Activated CD8-positive, alpha-beta memory T cell treated with anti-CD3 and anti-CD28 coated beads, Interleukin-2, amount 10 ng/mL, durations not matched to agents 7 days and 5 days (primary cell): ENCODE data around the gene TPRN. TPM values are rescaled to one million over a fixed set of nuclear protein-coding genes. Genes with fewer than 3 reads are reported as not detected.

Source experiments
- ATAC-seq: fragments of 150-1000 bp; cut with Tn5 transposase; one replicate; pipeline ENCODE4 v1.10.0; 2021; ENCODE audit warnings: moderate library complexity
- CTCF ChIA-PET: fragments of 350-600 bp; sonication (Branson Sonifier 250); formaldehyde crosslinking; loops from one replicate; lab custom pipeline; 2021; ENCODE audit warnings: antibody characterized with exemption; lab: Charles Lee
- DNase-seq: peaks from one replicate; pipeline ENCODE4 v3.0.0-alpha.2; 2020
- H3K27ac Mint-ChIP-seq: one replicate; pipeline ENCODE4 v1.8.0; 2021; ENCODE audit warnings: mild to moderate bottlenecking, mixed read lengths
- H3K27me3 Mint-ChIP-seq: one replicate; pipeline ENCODE4 v1.8.0; 2021; ENCODE audit warnings: mixed read lengths
- H3K36me3 Mint-ChIP-seq: one replicate; pipeline ENCODE4 v1.8.0; 2021; ENCODE audit warnings: mild to moderate bottlenecking, mixed read lengths
- H3K4me1 Mint-ChIP-seq: one replicate; pipeline ENCODE4 v1.8.0; 2021; ENCODE audit warnings: mixed read lengths
- H3K4me3 Mint-ChIP-seq: one replicate; pipeline ENCODE4 v1.8.0; 2021; ENCODE audit warnings: mild to moderate bottlenecking, moderate library complexity, mixed read lengths
- H3K9me3 Mint-ChIP-seq: one replicate; pipeline ENCODE4 v1.8.0; 2022; ENCODE audit warnings: low read depth, mixed read lengths
- total RNA-seq, 2 experiments: library from RNA; stranded (reverse); gene quantifications; one replicate each; pipeline ENCODE4 v1.2.3, GENCODE V29; 2021

The TPRN gene
- total RNA-seq, 2 experiments from 2014 or later, result 11.1 to 13.3 TPM

- no peak for DNase-seq
- H3K4me1 Mint-ChIP-seq, result no peaks in the 10 kb centered on the region
- ATAC-seq, result no peak
- CTCF ChIA-PET, result interaction anchor here (1.6 kb wide), 1 partner anchor 11 kb away, joined by 4 read pairs; no protein-coding TSS in a partner anchor
- no peaks in the 10 kb centered on the region for H3K9me3 Mint-ChIP-seq
- peaks cover 34% of the 10 kb centered on the region for H3K27me3 Mint-ChIP-seq
- no peak overlapping the region for H3K27ac Mint-ChIP-seq
- H3K36me3 Mint-ChIP-seq, result no peaks in the 10 kb centered on the region
- no peak overlapping the region for H3K4me3 Mint-ChIP-seq
These were observed 35.2 kb downstream of the TPRN start for GRCh38 chr9:137165250-137165836.

GRCh38 chr9:137164370-137165249 is 35.9 kb downstream of the TPRN start:
- H3K27me3 Mint-ChIP-seq, result peaks cover 35% of the 10 kb centered on the region
- CTCF ChIA-PET, result interaction anchor here (1.6 kb wide), 1 partner anchor 12 kb away, joined by 4 read pairs; no protein-coding TSS in a partner anchor
- no peaks in the 10 kb centered on the region for H3K36me3 Mint-ChIP-seq
- no peaks in the 10 kb centered on the region for H3K9me3 Mint-ChIP-seq
- DNase-seq (no peak), ATAC-seq (no peak)
- no peaks in the 10 kb centered on the region for H3K4me1 Mint-ChIP-seq
- no peak overlapping the region for H3K27ac Mint-ChIP-seq
- H3K4me3 Mint-ChIP-seq, result no peak overlapping the region

GRCh38 chr9:137163805-137164204 is 36.7 kb downstream of the TPRN start:
- H3K27ac Mint-ChIP-seq, result no peak overlapping the region
- H3K4me1 Mint-ChIP-seq, result peaks cover 4% of the 10 kb centered on the region
- no peaks in the 10 kb centered on the region for H3K36me3 Mint-ChIP-seq
- H3K27me3 Mint-ChIP-seq, result peaks cover 40% of the 10 kb centered on the region
- CTCF ChIA-PET, result no interaction called here
- DNase-seq, result no peak
- no peaks in the 10 kb centered on the region for H3K9me3 Mint-ChIP-seq
- ATAC-seq, result no peak
- no peak overlapping the region for H3K4me3 Mint-ChIP-seq

GRCh38 chr9:137163365-137163715 is 37.2 kb downstream of the TPRN start:
- no peak overlapping the region for H3K4me3 Mint-ChIP-seq
- DNase-seq (no peak), ATAC-seq (no peak)
- H3K27me3 Mint-ChIP-seq, result peaks cover 41% of the 10 kb centered on the region
- H3K27ac Mint-ChIP-seq, result no peak overlapping the region
- peaks cover 7% of the 10 kb centered on the region for H3K4me1 Mint-ChIP-seq
- H3K36me3 Mint-ChIP-seq, result no peaks in the 10 kb centered on the region
- no peaks in the 10 kb centered on the region for H3K9me3 Mint-ChIP-seq
- CTCF ChIA-PET, result interaction anchor here (1.3 kb wide), 1 partner anchor 13 kb away, joined by 4 read pairs; no protein-coding TSS in a partner anchor

GRCh38 chr9:137162505-137163364 is 37.8 kb downstream of the TPRN start:
- CTCF ChIA-PET, result interaction anchor here (1.3 kb wide), 1 partner anchor 14 kb away, joined by 4 read pairs; no protein-coding TSS in a partner anchor
- ATAC-seq, result no peak
- Mint-ChIP-seq H3K4me3 (no peak overlapping the region), H3K9me3 (no peaks in the 10 kb centered on the region), H3K4me1 (peaks cover 11% of the 10 kb centered on the region), H3K36me3 (no peaks in the 10 kb centered on the region), H3K27me3 (peaks cover 46% of the 10 kb centered on the region), H3K27ac (no peak overlapping the region)
- no peak for DNase-seq

GRCh38 chr9:137161558-137162486 is 38.7 kb downstream of the TPRN start:
- CTCF ChIA-PET, result interaction anchor here (1.3 kb wide), 1 partner anchor 15 kb away, joined by 4 read pairs; no protein-coding TSS in a partner anchor
- Mint-ChIP-seq H3K4me3 (no peak overlapping the region), H3K9me3 (no peaks in the 10 kb centered on the region), H3K27me3 (peaks cover 44% of the 10 kb centered on the region), H3K27ac (no peak overlapping the region), H3K4me1 (peaks cover 11% of the 10 kb centered on the region), H3K36me3 (no peaks in the 10 kb centered on the region)
- ATAC-seq (no peak), DNase-seq (no peak)

GRCh38 chr9:137160716-137161557 is 39.6 kb downstream of the TPRN start:
- Mint-ChIP-seq H3K27ac (no peak overlapping the region), H3K4me1 (peaks cover 13% of the 10 kb centered on the region), H3K9me3 (no peaks in the 10 kb centered on the region), H3K36me3 (no peaks in the 10 kb centered on the region), H3K4me3 (no peak overlapping the region), H3K27me3 (peaks cover 41% of the 10 kb centered on the region)
- DNase-seq, result no peak
- ATAC-seq, result no peak
- CTCF ChIA-PET, result no interaction called here

GRCh38 chr9:137160054-137160425 is 40.5 kb downstream of the TPRN start:
- DNase-seq (no peak), ATAC-seq (no peak)
- Mint-ChIP-seq H3K4me1 (peaks cover 13% of the 10 kb centered on the region), H3K27ac (no peak overlapping the region), H3K36me3 (no peaks in the 10 kb centered on the region), H3K4me3 (no peak overlapping the region), H3K27me3 (peaks cover 41% of the 10 kb centered on the region), H3K9me3 (no peaks in the 10 kb centered on the region)
- CTCF ChIA-PET, result no interaction called here

- Mint-ChIP-seq H3K27me3 (peaks cover 44% of the 10 kb centered on the region), H3K27ac (no peak overlapping the region), H3K36me3 (no peaks in the 10 kb centered on the region), H3K9me3 (no peaks in the 10 kb centered on the region), H3K4me1 (peaks cover 13% of the 10 kb centered on the region), H3K4me3 (no peak overlapping the region)
- DNase-seq (no peak), ATAC-seq (no peak)
- CTCF ChIA-PET, result interaction anchor here (1.2 to 1.8 kb wide), 2 partner anchors 17 to 113 kb away, joined by 3 to 5 read pairs; no protein-coding TSS in a partner anchor
These were observed 41.2 kb downstream of the TPRN start for GRCh38 chr9:137159105-137160053.

GRCh38 chr9:137158625-137159024 is 41.9 kb downstream of the TPRN start:
- peaks cover 44% of the 10 kb centered on the region for H3K27me3 Mint-ChIP-seq
- ATAC-seq, result no peak
- no peak overlapping the region for H3K27ac Mint-ChIP-seq
- H3K9me3 Mint-ChIP-seq, result no peaks in the 10 kb centered on the region
- CTCF ChIA-PET, result interaction anchor here (1.2 to 1.8 kb wide), 2 partner anchors 18 to 112 kb away, joined by 3 to 5 read pairs; no protein-coding TSS in a partner anchor
- H3K36me3 Mint-ChIP-seq, result no peaks in the 10 kb centered on the region
- peaks cover 13% of the 10 kb centered on the region for H3K4me1 Mint-ChIP-seq
- DNase-seq, result no peak
- no peak overlapping the region for H3K4me3 Mint-ChIP-seq
